HG02884 (cell line): ENCODE data around the gene RCVRN.

Experiments
- ATAC-seq: cut with Tn5 transposase; IDR thresholded peaks from one replicate; pipeline ENCODE4 v1.9.1; 2021; ENCODE audit warnings: mild to moderate bottlenecking, moderate library complexity; ENCODE audit not compliant: unreplicated experiment

Gene RCVRN

DNA sequence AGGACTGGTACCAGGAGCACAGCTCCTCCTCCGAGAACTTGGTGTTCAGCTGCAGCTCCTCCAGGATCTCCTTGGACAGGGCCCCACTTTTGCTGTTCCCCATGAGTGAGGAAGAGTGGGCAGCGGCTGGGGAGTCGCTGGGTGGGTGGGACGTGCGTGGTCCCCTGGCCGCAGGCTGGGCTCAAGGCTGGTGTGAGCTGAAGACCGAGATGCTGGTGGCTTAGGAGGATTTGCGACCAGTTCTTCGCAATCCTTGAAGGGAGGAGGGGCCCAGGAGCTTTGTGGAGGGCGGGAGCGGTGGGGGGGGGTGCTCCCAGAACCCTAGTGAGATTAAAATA is at the start of gene RCVRN:
Gene RCVRN, minus strand, starts transcription at position 194 of the 338 bp plus-strand sequence. Its CDS starts 91 bp downstream, at position 103.
- ATAC-seq: no peak

GRCh38 chr17:9953492-9953891 is 48.4 kb upstream of the RCVRN start:
- no peak for ATAC-seq

GRCh38 chr17:9951803-9952202 is 46.7 kb upstream of the RCVRN start:
- no peak for ATAC-seq

- ATAC-seq: no peak
Observed at GRCh38 chr17:9948928-9949327, 43.9 kb upstream of the RCVRN start.

DNA sequence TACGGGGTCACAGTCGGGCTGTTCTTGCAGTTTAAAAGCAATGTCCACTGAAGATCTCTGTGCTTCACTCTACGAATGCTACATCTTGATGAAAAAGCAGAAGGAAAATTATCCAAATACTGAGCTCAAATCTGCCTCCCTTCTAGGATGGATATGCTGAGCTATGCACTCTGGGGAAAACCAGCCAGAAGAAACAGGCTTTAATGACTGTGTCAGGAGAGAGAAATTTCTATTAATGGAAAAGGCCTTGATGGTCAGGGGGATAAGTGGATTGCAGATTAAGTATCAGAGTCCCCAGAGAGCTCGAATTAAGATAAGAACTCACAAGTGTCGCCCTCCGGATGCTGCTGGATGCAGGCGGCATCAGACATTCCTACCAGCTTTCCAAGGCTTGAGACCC is 39.6 kb upstream of the RCVRN start:
- ATAC-seq: no peak

GRCh38 chr17:9943343-9943742 is 38.3 kb upstream of the RCVRN start:
- ATAC-seq: no peak

DNA sequence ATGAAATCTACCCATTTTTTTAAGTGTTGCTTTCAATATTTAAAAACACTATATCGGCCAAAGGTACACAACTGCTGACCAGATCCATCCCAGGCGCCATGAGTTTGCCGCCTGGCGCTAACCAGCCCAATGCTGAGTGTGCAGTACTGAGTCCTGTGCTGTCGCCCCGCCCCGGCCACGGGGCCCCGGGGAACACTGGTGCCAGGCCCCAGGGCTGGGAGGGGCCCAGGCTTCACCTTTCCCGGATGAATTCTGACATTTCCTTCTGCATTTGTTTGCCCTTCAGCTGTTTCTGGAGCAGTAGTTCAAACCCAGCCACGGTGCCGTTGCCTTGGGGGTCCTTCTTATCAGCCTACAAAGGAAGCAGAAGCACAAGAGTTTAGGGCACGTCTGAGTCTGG is 37.8 kb upstream of the RCVRN start:
- no peak for ATAC-seq

DNA sequence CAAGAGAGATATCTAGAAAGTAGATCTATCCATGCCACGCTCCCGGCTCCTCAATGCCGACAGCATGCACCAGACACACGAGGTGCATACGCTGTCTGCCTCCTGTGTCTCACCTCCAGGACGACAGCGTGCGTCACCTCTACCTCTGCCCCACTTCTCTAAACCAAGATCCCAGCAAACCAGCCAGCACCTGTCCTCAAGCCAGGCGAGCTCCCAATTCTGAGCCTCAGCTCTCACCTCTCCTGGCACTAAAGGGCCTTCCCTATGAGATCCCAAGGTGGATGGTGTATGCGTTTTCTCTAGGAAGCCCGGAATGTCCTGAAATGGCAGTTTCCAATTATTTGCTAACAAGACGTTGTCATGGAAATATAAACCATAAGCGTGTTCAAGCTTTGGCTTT is 36.2 kb upstream of the RCVRN start:
- ATAC-seq: no peak

DNA sequence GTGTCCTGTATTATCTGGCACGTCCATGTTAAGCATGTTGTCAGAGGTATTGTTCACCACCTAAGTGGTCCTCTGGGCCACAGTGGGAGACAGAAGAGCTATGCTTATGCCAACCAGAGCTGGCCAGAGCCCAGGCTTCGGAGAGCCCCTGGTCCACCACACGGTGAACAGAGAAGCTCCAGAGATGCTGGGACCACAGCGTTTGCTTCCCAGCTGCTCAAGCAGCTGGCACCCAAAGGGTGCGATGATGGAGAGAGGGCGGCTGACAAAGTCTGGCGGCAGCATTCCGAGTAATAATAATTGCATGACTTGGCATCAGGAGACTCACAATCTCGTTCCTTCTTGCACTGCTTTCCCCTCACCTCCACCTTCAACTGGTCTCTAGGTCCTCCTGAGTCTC is 35.8 kb upstream of the RCVRN start:
- no peak for ATAC-seq

DNA sequence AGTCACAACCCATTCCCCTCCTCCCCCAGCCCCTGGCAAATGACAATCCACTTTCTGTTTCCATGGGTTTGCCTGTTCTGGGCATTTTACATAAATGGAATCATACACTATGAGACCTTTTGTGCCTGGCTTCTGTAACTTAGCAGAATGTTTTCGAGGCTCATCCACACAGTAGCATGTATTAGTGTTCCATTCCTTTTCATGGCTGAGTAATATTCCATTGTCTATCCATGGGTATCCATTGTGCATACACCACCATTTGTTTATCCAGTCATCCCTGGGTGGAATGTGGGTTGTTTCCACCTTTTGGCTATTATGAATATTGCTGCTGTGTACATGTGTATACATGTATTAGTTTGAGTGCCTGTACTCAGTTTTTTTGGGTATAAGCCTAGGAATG is 33.7 kb upstream of the RCVRN start:
- no peak for ATAC-seq

GRCh38 chr17:9937901-9938300 is 32.8 kb upstream of the RCVRN start:
- ATAC-seq: no peak

GRCh38 chr17:9937241-9937761 is 32.2 kb upstream of the RCVRN start:
- no peak for ATAC-seq

- no peak for ATAC-seq
Observed at GRCh38 chr17:9936095-9936494, 31.0 kb upstream of the RCVRN start.

- ATAC-seq: no peak
Observed at GRCh38 chr17:9935408-9935807, 30.3 kb upstream of the RCVRN start.

GRCh38 chr17:9934331-9934730 is 29.3 kb upstream of the RCVRN start:
- ATAC-seq: no peak

DNA sequence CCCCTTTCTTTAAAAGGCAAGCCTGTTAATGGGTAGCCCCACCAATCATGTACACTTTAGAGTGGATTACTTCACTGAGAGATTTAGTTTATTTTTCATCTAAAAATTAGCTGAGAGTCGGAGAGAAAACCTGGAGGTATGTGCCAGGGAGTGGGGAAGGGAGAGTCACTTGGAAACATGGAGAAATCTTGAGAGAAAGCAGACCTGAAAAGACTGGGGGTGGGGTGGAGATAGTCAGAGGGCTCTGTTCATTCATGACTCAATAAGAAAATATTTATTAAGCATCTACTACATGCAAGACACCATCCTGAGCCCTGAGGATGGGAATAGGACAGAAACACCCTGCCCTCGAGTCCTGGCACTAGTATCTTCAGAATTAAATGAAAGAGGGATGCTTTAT is 27.4 kb upstream of the RCVRN start:
- ATAC-seq: no peak

DNA sequence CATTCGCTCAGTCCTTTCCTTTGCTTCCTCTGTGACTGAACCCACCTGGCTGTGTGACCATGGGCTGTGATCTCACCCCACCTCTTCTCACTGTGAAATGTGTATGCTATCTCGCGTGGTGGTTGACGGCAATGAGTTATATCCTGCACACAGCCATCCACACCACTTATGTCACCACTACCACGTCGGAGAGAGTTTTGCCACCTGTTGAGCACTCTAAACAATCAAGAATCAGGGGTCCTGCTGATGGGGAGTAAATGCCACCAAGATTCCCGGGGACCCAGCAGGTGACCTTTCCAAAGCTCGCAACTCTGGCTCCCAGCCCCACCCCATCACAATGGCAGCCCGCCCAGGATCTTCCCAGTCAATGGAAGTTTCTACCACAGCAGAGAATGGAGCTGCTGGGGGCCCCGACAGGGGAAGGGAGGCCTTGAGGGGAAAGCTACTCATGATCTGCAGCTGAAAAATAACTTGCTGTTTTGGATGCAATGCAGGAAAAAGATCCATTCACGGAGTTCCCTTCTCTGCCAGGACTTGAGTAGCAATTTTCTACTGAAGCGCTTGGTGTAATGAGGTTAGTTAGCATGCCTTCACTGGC is 26.2 kb upstream of the RCVRN start:
- ATAC-seq: no peak

GRCh38 chr17:9929871-9930270 is 24.8 kb upstream of the RCVRN start:
- ATAC-seq: no peak

GRCh38 chr17:9928601-9929333 is 23.7 kb upstream of the RCVRN start:
- no peak for ATAC-seq

DNA sequence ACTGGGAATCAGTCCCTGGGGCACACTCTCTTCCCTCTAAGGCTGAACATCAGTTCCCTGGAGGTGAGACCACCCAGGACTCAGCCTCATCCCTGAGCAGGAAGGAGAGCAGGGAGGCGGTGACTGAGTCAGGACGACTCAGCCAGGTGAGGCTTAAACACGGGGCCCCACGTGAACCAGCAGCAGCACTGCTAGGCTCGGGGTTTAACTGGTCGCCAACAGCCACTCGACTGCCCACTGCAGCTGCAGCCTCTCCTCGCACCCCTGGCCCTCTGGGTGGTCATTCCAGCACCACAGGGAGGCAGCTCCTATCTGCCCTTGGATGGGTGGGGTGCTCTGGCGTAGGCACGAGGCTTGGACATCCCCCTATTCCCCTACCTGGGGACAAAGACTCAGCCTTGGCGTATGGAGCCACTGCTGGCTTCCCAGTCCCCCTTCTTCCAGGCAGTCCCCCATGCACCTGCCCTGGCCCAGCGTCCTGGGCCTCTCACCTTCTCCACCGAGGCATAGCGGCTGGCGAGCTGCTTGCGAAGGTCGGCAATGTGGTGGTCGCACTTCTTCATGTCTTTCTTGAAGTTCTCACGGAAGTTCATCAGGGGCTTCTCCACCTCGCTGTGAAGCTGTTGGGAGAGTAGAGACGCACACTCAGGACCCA is 21.2 kb upstream of the RCVRN start:
- no peak for ATAC-seq

DNA sequence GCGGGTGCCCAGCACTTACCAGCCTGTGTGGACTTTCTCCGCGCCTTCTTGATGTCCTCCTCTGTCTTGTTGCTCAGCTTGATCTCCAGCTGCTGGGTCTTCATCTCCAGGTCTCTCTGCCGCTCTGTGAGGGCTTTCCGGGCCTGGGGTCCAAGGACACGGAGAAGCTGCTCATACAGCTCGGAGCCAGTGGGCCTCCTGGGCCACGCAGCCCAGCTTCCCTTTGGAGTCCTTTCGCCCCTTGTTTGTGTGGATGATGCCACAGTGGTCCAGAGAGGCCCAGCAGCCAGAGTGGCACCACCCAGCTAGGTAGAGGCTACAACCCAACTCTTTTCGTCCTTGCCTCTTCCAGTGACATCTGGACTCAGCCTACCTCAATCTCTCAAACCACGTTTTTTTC is 20.4 kb upstream of the RCVRN start:
- no peak for ATAC-seq

- no peak for ATAC-seq
Observed at GRCh38 chr17:9924735-9925191, 19.7 kb upstream of the RCVRN start.
